Measurements from ENCODE around the gene KRTAP5-3. TPM values are rescaled to one million over a fixed set of nuclear protein-coding genes. Genes with fewer than 3 reads are reported as not detected.

Gene KRTAP5-3
- total and polyA plus RNA-seq, 2 of the 13 experiments (the other 11 are each of a cell fraction or from before 2014, with no cell fraction given), result not detected

- TF ChIP-seq ZNF510 (CRISPR knock-in tag; IDR thresholded peaks at IDR 0.05; ENCODE audit: low read depth), result no peak
- TF ChIP-seq KAT8 (CRISPR knock-in tag; IDR thresholded peaks at IDR 0.05), result peak; percentile 34; the same call in 1 of the 2 replicates
- peak; percentile 89 for TF ChIP-seq NCOA2 (CRISPR knock-in tag; IDR thresholded peaks at IDR 0.05)
- TF ChIP-seq MXI1 (IDR thresholded peaks at IDR 0.05; ENCODE audit: borderline replicate concordance, low read depth, low read length), result no peak
- TF ChIP-seq HNF4G (IDR thresholded peaks at IDR 0.05; ENCODE audit: borderline replicate concordance, low read depth, low read length), result peak; percentile 48; the same call in 1 of the 2 replicates
- no peak; the same call in 1 of the 2 replicates for TF ChIP-seq HNF4G (CRISPR knock-in tag; IDR thresholded peaks at IDR 0.05; ENCODE audit: borderline replicate concordance, low read depth)
- TF ChIP-seq JUND (CRISPR knock-in tag; IDR thresholded peaks at IDR 0.05), result peak; percentile 34; the same call in 1 of the 2 replicates
- TF ChIP-seq MIXL1 (CRISPR knock-in tag; IDR thresholded peaks at IDR 0.05), result peak; percentile 40; the same call in 1 of the 2 replicates
- TF ChIP-seq ZNF792 (CRISPR knock-in tag; IDR thresholded peaks at IDR 0.05), result 0 out of 2 replicates have a peak, but pooled peaks have one; percentile 18
- peak; percentile 32 for TF ChIP-seq TFDP2 (CRISPR knock-in tag; IDR thresholded peaks at IDR 0.05)
- 0 out of 2 replicates have a peak, but pooled peaks have one; percentile 65 for TF ChIP-seq ZC3H4 (CRISPR knock-in tag; IDR thresholded peaks at IDR 0.05; ENCODE audit: borderline replicate concordance)
- peak; percentile 58 for TF ChIP-seq PHF21A (CRISPR knock-in tag; IDR thresholded peaks at IDR 0.05)
- peak; percentile 72 for TF ChIP-seq HDAC1 (CRISPR knock-in tag; IDR thresholded peaks at IDR 0.05)
- TF ChIP-seq SKIL (CRISPR knock-in tag; IDR thresholded peaks at IDR 0.05; ENCODE audit: borderline replicate concordance), result peak; percentile 91
- peak; percentile 89 for TF ChIP-seq HNF4A (CRISPR knock-in tag; IDR thresholded peaks at IDR 0.05)
- 0 out of 2 replicates have a peak, but pooled peaks have one; percentile 38 for TF ChIP-seq ZNF264 (CRISPR knock-in tag; IDR thresholded peaks at IDR 0.05)
- peak; percentile 43; the same call in 1 of the 2 replicates for TF ChIP-seq KDM3A (CRISPR knock-in tag; IDR thresholded peaks at IDR 0.05; ENCODE audit: low read depth)
- 0 out of 2 replicates have a peak, but pooled peaks have one; percentile 30 for TF ChIP-seq RCOR2 (CRISPR knock-in tag; IDR thresholded peaks at IDR 0.05)
- peak; percentile 32; the same call in 1 of the 2 replicates for TF ChIP-seq ELF1 (CRISPR knock-in tag; IDR thresholded peaks at IDR 0.05)
- peak; percentile 43; the same call in 1 of the 2 replicates for TF ChIP-seq GFI1 (CRISPR knock-in tag; IDR thresholded peaks at IDR 0.05; ENCODE audit: borderline replicate concordance)
- TF ChIP-seq NR2F6 (IDR thresholded peaks at IDR 0.05), result peak; percentile 52; the same call in 1 of the 2 replicates
- peak; percentile 49 for TF ChIP-seq NR2F6 (CRISPR knock-in tag; IDR thresholded peaks at IDR 0.05)
- TF ChIP-seq HOXA3 (CRISPR knock-in tag; IDR thresholded peaks at IDR 0.05), result peak; percentile 75
- peak; percentile 90; the same call in 1 of the 2 replicates for TF ChIP-seq ZNF609 (CRISPR knock-in tag; IDR thresholded peaks at IDR 0.05; ENCODE audit: borderline replicate concordance)
Measured at GRCh38 chr11:1654388-1655167, 46.3 kb upstream of the KRTAP5-3 start (continued).
